Tongue (tissue), 2 donors: ENCODE measurements around the gene KCNQ1. TPM values are rescaled to one million over a fixed set of nuclear protein-coding genes. Genes with fewer than 3 reads are reported as not detected.

Experiments used
- DNase-seq: peaks from one replicate; pipeline ENCODE4 v3.0.0-alpha.2; 2015
- total RNA-seq: library from RNA; depleted of rRNA; stranded (reverse); fragments of >200 nt; gene quantifications from one replicate; pipeline ENCODE4 v1.2.3, GENCODE V29; 2014

Gene KCNQ1
- total RNA-seq, 1 donor from 2014 or later: 2.6 TPM

DNA sequence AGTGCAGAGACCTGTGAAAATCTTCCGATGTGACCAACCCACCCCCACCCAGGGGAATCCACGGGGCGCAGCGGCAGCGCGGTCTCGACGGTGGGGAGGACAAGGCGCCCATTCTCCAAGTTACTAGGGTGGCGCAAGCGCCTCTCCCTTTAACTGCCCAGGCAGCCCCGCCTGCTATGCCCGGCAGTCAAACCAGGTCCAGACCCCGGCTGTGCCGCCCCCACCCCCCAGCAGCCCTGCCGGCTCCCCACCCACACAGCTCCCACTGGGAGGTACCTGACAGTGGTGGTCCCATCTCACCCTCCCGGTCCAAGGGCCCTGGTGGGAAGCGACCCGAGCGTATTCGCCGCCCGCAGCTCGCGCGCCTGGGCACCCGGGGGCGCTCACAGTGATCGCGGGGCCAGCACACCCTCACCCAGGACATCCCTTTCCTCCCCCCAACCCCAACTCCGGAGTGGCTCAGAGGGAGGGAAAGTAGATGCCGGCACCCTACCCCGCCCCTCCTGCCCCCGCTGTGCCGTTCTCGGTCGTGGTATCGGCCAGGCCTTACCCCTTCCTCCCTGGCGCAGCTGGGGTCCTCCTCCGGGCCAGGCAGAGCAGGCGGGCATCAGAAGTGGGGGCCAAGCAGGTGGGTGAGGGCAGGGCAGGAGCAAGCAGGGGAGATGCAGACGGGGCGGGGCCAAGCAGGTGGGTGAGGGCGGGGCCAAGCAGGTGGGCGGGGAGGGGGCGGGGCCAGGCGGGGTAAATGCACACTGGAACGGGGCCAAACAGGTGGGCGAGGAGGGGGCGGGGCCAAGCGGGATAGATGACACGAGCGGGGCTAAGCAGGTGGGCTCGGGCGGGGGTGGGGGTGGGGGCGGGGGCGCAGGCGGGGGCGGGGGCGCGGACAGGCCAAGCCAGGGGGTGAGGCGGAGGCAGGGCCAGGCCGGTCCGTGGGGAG lies 657 bp upstream of the KCNQ1 start, which contains the start of gene TRPM5:
TRPM5 (minus strand) TSS at position 634 of the 940 bp plus-strand sequence. CDS start 21,478 bp downstream, outside the sequence.
- no peak for DNase-seq

GRCh38 chr11:2445746-2446551 lies 1.1 kb downstream of the KCNQ1 start:
- DNase-seq: no peak

- DNase-seq: no peak
These were observed 1.9 kb downstream of the KCNQ1 start for GRCh38 chr11:2446590-2447252.

DNA sequence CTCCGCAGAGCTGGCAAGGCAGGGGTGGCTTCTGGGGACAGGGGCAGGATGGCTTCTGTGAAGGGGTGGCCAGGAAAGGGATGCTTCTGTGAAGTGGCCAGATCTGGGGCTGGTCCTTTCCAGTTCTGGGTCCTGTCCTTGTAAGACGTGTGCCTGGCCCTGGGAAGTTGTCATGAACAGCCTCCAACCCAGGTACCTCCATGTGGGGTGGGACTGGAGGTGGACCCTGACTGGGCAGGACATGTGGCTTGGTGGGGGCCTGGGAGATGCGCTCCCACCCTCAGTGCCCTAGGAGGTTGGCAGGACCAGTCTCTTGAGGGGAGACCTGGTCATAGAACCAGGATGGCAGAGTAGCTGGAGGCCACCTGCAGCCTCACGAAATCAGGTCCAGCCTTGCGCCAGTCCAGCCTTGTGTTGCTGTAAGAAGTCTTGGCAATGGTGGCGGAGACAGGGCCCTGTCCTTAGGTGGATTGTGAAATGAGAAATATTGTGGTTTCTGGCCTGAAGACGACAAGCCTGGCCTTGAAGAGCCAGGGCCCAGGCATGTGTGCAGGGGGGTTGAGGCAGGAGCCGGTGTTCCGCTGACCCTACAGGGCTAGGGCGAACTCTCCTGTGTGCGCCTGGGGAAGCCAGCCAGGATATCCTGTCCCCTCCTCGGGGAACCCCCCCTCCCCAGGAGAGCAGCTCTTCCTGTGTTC lies 2.6 kb downstream of the KCNQ1 start:
- no peak for DNase-seq

DNA sequence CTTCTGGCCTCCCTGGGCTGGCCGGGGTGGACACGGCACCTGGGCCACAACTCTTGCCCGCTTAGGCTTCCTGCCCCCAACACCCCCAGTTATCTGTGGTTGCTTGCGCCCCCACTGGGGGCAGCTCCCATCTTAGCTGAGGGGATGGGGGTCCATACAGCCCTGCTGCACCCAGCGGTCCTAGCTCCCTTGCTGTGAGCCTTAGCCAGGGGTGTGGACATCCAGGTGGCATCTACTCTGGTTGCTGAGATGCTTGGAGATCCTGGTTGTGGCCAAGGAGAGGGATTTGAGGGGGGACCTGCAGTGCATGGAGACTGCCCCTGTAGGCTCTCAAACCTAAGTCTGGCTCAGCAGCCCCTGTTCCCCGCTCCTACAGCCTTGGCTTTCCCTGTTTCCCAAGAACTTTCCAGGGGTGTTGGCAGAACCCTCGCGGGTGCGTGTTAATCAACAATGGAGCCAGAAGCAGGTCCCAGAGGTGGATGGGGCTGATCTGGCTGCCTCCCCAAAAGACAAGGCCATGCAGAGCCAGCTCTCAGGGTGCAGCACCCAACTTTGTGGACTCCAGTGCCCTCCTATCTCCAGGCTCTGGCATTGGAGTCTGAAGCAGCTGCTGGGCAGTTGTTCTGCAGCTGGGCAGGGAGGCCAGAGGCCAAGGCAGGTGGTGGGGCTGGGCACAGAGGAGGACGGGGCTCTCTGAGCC lies 3.3 kb downstream of the KCNQ1 start:
- DNase-seq: peak; percentile 43

DNA sequence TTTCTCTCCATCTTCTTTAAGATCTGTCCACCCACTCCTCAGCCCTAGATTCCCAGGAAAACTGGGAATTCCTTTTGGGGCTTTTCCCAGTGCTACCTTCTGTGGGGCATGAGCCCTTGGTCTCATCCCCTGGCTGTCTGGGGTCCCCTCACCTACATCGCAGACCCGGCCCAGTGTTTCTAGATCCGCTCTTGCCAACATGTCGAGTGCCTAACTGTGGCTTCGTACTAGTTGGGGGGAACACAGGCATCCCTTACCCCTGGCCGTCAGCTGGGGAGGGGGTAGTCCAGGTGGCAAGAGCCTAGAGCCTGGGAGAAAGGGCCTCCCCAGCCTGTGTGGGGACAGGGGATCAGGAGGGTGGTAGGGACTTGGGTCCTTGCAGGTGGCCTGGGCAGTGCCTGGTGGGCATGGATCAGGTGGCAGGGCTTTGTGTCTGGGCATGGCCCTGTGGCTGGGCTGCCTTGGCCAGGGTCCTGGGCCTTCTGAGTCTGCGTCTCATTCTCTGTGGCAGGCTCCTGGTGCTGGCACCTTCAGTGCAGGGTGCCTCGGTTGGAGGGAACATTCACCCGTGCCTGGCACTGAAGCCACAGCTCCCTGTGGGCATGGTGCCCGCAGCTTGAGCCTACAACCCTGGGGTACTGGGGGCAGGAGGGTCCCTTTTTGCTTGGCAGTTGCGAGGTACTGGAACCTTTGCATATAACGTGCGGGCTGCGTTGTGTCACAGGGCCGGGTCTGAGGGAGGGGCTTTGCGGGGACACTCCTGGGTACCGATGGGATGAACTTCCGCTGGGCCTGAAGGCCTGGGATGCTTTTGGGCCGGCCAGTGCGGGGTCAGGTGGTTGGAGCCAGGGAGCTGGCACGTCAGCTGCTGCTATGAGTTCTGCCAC lies 4.1 kb downstream of the KCNQ1 start:
- DNase-seq: no peak

- DNase-seq: no peak
These were observed 4.9 kb downstream of the KCNQ1 start for GRCh38 chr11:2449548-2450320.

DNA sequence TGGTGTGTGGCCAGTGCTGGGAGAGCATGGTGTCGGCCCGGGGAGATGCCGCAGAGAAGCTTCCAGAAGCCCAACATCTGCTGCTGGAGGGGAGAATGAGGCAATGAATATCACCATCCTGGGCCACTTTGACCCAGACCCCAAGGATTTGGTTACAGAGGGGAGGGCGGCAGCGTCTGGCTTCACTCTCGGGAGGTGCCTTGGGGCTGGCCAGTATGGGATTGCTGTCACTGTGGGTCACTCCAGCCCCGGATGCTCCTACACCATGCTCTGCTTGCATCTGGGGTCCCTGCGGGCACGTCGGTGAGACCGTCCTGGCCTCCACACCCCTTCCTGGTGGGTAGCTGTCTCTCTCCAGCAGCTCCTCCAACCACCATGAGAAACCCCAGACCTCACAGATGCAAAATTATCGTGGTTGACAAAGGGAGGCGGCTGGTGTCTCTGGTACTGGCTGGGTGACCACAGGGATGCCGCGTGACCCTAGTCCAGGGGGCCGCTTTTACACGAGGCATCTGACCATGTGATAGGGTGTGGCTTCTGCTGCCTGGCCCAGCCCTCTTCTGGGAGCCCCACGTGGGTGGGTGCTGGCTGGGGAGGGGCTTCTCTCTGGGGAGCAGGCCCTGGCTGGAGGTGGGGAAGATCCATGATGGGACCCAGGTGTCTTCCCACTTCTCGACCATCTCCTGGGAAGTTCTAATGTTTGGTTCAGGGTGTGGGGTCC lies 5.7 kb downstream of the KCNQ1 start:
- DNase-seq: no peak

DNA sequence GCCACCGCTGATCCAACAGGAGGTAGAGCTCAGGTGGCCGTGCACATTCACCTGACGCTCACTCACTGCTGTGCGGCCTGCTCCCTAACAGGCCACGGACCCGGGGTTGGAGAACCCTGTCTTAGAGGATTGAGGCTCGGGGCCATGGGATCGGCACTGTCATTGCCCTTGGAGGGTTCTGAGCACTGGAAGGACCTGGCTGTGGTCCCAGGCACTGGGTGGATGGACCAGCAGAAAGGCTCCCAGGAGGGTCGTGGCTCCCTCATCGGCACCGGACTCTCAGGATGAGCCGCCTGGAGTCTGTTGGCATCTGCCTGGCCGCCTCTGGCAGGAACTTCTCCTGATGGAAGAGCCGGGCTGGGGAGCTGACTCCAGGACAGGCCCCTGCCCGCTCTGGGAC lies 6.5 kb downstream of the KCNQ1 start:
- no peak for DNase-seq

DNA sequence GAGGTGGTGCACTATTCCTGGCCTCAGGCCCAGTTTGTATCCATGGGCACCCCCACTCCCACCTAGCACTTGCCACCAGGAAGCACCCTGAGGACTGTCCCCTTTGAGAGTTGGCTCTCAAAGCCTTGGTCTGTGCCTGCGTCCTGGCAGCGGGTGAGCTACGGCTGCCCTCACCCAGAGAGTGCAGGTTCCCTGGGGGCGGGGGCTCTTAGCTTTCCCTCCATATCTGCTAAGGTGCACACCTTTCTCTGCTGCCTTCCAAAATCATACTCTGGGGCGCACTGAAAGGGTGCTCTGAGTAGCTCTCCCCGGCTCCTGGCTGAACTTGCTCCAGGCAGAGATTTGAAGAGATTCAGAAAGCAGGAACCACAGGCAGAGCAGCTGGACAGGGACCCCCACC lies 7.1 kb downstream of the KCNQ1 start:
- no peak for DNase-seq

DNA sequence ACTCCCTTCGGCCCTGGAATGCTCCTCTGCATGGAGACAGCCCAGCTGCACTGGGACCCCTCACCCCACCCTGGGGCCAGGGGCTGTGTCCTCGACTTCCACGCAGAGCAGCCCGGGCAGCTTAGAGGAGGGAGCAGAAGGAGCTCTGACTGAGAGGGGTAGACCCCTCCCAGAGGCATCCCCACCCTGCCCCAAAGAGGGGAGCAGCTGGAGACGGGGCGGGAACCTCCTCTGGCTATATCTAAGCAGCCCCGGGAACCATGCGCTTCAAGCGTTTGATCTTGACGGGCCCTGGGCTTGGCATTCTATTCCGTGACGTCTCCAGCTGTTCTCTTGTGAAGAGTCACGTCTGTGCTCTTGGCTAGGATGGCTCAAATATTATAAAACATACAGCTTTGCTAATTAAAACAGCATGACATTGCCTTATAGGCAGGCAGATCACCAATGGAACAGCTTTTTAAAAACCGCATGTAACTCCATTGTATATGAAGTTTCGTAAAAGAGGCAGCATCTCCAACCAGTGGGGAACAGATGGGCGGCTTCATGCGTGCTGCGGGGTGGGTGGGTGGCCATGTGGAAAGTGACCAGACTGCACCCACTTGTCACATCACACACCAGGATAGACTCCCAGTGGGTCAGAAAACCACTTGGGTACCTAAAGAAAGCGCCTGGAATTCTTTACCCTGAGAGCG lies 7.7 kb downstream of the KCNQ1 start:
- peak; percentile 95 for DNase-seq

- DNase-seq: no peak
These were observed 8.6 kb downstream of the KCNQ1 start for GRCh38 chr11:2453436-2453835.

DNA sequence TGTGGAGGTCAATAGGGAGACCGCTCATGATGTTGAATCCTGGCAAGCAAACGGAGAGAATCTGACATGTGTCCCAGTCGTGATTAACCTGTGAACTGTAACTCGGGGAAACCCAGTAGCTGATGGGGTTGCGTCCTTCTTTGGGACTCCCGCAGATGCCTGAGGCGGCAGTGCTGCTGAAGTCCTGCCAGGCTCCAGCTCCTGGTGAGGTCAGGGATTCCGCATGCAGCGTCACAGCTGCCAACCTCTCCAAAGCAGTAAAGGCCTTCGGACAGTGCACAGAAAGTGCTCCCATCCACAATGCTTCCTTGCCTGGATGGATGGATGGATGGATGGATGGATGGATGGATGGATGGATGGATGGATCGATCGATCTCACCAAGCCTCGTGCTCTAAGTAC lies 13.5 kb downstream of the KCNQ1 start:
- no peak for DNase-seq

DNA sequence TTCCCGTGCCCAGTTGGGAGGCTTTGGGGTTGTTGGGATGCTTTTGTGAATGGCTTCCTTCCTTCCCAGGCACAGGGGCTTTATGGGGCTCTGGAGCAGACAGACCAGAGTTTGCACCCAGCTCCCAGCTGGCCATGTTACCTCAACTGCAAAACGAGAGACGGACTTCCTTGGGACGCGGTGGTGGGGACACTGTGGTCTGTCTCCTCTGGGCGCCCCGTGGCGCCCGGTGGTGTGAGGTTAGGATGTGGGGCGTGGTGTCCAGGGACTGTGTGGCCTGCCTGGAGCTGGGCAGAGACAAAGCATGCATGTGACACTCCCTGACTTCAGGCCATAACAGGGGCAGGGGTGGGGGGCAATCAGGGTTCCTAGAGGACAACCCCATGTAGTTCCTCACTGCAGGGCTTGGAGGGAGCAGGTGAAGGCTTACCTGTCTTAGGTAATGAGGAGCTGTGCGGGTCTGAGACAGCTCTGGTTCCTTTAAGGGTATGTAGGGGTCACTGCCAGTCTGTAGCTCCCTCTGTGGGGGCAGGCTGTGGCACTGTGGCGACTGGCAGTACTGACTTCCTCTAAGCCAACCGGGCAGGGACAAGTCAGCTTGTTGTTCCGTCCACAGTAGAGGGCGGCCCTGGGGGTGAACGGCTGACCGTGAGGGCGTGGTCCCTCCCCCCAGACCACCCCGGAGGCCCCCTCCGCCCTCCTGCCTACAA lies 14.4 kb downstream of the KCNQ1 start:
- DNase-seq: no peak

GRCh38 chr11:2459796-2460531 lies 15.2 kb downstream of the KCNQ1 start:
- no peak for DNase-seq

- no peak for DNase-seq
These were observed 15.9 kb downstream of the KCNQ1 start for GRCh38 chr11:2460540-2461252.
